AG04450 (cell line): ENCODE data around the gene CHST13. TPM values are rescaled to one million over a fixed set of nuclear protein-coding genes. Genes with fewer than 3 reads are reported as not detected.

Source experiments
- CTCF ChIA-PET: fragments of 300-600, 350-600 bp; formaldehyde crosslinking; extraction: SDS; loops from one replicate; lab custom pipeline; 2022; ENCODE audit warnings: antibody characterized with exemption, inconsistent platforms; lab: Charles Lee
- POLR2A ChIA-PET: fragments of 350-600 bp; formaldehyde crosslinking; extraction: SDS; loops from one replicate; lab custom pipeline; 2021; ENCODE audit warnings: antibody characterized with exemption, inconsistent platforms; lab: Yijun Ruan, JAX
- DNase-seq: peaks from one replicate; pipeline ENCODE4 v3.0.0-alpha.2; 2011; ENCODE audit warnings: low read depth, low spot score
- H3K27ac ChIP-seq: one replicate; pipeline ENCODE4 v1.5.1; 2012; ENCODE audit warnings: low read depth, low read length, control low read depth
- H3K27me3 ChIP-seq: one replicate; pipeline ENCODE4 v1.6.0; 2012; ENCODE audit warnings: low read length; ENCODE audit not compliant: control insufficient read depth, insufficient read depth
- H3K4me3 ChIP-seq: 2 replicates; pipeline ENCODE4 v1.5.1; 2011; ENCODE audit warnings: mild to moderate bottlenecking, low read depth, low read length, control low read depth
- H3K9me3 ChIP-seq: 2 replicates; pipeline ENCODE4 v1.5.1; 2012; ENCODE audit warnings: low read length; ENCODE audit not compliant: control insufficient read depth, insufficient read depth
- polyA plus RNA-seq: library from polyadenylated mRNA; depleted of rRNA; stranded (reverse); fragments of >200 nt; gene quantifications from 2 replicates; pipeline ENCODE4 v1.2.3, GENCODE V29; 2011
- TF ChIP-seq, protein P1 (sequence below): IDR thresholded peaks from 2 replicates; pipeline ENCODE4 v1.5.1; 2011; ENCODE audit warnings: low read depth, low read length, control low read depth, inconsistent platforms

Gene CHST13
- polyA plus RNA-seq, 1 experiment, result not detected

DNA sequence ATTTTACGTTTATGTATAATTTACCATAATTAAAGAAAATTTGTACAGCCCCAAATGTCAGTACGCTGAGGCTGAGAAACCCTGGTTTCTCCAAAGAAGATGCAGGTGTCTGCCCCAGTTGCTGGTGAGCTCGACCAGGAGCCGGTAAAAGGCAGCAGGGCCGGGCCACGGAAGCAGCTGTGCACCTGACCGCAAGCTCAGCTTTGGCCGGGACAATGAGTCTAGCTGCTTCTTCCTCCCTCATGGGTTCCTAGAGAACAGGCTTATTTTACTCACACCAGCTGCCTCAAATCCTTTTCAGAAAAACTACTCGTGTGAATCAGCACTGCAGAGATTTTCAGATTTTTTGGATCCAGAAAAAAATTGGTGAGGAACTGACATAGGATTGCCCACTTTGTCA is 30.2 kb upstream of the CHST13 start:
- no peak for DNase-seq
- peaks cover 21% of the 10 kb centered on the region for H3K27me3 ChIP-seq
- no peaks in the 10 kb centered on the region; the same call in 1 of the 2 replicates for H3K9me3 ChIP-seq
- CTCF ChIA-PET, result interaction anchor here (1.9 kb wide), 1 partner anchor 29 kb away, joined by 6 read pairs; no protein-coding TSS in a partner anchor
- H3K27ac ChIP-seq, result no peak overlapping the region
- no peak overlapping the region for H3K4me3 ChIP-seq
- POLR2A ChIA-PET, result no interaction called here
- TF ChIP-seq, protein P1, sequence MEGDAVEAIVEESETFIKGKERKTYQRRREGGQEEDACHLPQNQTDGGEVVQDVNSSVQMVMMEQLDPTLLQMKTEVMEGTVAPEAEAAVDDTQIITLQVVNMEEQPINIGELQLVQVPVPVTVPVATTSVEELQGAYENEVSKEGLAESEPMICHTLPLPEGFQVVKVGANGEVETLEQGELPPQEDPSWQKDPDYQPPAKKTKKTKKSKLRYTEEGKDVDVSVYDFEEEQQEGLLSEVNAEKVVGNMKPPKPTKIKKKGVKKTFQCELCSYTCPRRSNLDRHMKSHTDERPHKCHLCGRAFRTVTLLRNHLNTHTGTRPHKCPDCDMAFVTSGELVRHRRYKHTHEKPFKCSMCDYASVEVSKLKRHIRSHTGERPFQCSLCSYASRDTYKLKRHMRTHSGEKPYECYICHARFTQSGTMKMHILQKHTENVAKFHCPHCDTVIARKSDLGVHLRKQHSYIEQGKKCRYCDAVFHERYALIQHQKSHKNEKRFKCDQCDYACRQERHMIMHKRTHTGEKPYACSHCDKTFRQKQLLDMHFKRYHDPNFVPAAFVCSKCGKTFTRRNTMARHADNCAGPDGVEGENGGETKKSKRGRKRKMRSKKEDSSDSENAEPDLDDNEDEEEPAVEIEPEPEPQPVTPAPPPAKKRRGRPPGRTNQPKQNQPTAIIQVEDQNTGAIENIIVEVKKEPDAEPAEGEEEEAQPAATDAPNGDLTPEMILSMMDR, result no peak

DNA sequence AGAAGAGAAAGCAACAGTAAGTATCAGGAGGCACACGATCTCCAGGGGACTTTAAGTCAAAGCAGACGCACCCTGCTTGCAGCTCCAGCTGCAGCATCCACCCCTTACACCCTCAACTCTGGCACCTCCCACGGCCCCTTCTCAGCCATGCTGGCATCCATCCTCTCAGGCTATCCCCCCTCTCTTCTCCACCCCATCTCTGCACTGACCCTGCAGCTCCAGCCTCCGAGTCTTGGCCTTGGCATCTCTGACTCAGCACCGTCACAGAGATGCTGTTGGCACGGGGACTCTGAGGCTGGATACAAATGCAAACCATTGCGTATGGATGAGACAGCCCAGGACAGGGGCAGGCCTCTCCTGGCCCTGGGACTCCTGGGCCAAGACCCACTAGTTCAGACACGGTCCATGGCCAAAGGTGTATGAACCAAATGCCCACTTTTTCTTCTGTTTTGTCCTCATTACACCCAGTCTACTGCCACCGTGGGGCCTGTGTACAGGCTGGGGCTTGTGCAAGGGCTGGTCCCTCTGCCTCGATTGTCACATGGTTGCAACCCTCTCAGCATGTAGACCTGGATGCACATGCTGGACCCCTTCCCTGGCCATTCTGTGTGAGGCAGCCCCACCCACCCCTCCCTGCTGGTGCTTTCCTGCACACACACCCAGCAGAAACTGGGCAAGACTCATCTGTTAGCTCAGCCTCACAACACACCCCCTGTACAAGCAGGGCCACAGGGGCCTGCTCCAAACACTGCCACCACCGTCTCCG is 29.6 kb upstream of the CHST13 start:
- Histone ChIP-seq H3K27me3 (peaks cover 21% of the 10 kb centered on the region), H3K27ac (no peak overlapping the region), H3K9me3 (no peaks in the 10 kb centered on the region; the same call in 1 of the 2 replicates), H3K4me3 (no peak overlapping the region)
- TF ChIP-seq, protein P1, result no peak
- ChIA-PET POLR2A (no interaction called here), CTCF (interaction anchor here (1.9 kb wide), 1 partner anchor 28 kb away, joined by 6 read pairs; no protein-coding TSS in a partner anchor)
- no peak for DNase-seq

DNA sequence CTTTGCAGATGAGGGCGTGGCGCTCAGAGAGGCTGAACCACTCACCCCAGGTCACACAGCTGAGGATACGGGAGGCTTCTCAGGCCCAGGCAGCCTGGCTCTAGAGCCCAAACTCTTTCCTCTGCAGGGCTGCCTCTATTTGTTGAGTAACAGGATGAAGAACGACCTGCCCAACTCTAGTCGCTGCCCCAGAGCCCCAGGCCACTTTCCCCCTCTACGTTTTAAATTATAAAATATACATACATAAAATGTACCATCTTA is 29.1 kb upstream of the CHST13 start:
- CTCF ChIA-PET, result no interaction called here

DNA sequence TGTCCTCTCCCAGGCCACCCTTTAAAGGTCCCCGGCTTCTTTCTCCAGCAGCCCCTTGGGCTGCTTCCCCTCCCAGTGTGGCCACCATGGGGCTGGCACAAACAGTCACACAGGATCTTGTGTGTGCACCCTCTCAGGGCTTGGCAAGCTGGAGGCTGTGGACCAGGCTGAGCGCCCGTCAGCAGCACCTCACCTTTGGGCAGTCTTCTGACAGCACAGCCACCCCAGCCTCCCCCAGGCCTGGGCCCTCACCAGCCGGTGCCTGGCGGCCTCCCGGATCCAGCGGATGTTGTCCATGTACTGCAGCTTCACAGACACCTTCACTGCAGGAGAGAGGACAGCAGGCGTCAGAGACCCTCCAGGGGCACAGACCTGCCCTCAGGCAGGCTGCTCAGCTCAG is 28.2 kb upstream of the CHST13 start:
- ChIA-PET CTCF (interaction anchor here (1.9 kb wide), 1 partner anchor 27 kb away, joined by 8 read pairs; no protein-coding TSS in a partner anchor), POLR2A (no interaction called here)
- no peak for DNase-seq
- Histone ChIP-seq H3K9me3 (no peaks in the 10 kb centered on the region; the same call in 1 of the 2 replicates), H3K27me3 (peaks cover 18% of the 10 kb centered on the region), H3K4me3 (no peak overlapping the region), H3K27ac (no peak overlapping the region)
- TF ChIP-seq, protein P1, result no peak

More for the DNA sequence above, 29.1 kb upstream of the CHST13 start:
- TF ChIP-seq, protein P1, result no peak
- POLR2A ChIA-PET, result no interaction called here
- H3K9me3 ChIP-seq, result no peaks in the 10 kb centered on the region; the same call in 1 of the 2 replicates
- no peak for DNase-seq
- H3K4me3 ChIP-seq, result no peak overlapping the region
- peaks cover 20% of the 10 kb centered on the region for H3K27me3 ChIP-seq
- no peak overlapping the region for H3K27ac ChIP-seq
